Coronary artery (tissue), 2 donors: ENCODE results near the gene RAB7B.

Experiments
- DNase-seq: peaks from one replicate; pipeline ENCODE4 v3.0.0-alpha.2; 2017; ENCODE audit warnings: low spot score
- H3K27ac ChIP-seq, 2 donors: fragments of 200-600 bp; sonication (generic); one replicate each; pipeline ENCODE4 v1.5.1; 2016 to 2019
- H3K4me3 ChIP-seq: fragments of 200-600 bp; sonication (generic); 2 replicates; pipeline ENCODE4 v1.5.1; 2016; ENCODE audit warnings: mild to moderate bottlenecking, moderate library complexity
- TF ChIP-seq, protein P1 (sequence below): fragments of 200-600 bp; sonication (generic); IDR thresholded peaks from one replicate; pipeline ENCODE4 v1.5.1; 2019; ENCODE audit warnings: antibody characterized with exemption

RAB7B gene

DNA sequence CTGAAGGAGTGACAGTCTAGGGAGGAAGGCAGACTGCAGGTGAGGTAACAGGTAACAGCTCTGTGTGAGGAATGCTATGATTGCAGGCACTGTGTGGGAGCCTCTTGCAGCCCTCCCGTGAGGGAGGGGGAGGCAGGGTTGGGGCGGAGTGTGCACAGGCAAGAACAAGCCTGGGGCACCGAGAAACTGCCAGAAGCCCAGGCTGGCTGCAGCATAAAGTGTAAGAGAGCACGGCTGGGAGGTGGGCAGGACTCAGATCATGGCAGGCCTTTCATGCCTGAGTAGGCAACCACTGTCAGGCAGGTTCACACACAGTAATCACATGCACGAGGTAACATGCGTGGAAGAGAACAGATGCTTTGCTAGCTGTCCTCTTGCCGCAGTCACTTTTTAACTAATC is 38.4 kb upstream of the RAB7B start:
- H3K4me3 ChIP-seq, result no peak overlapping the region
- no peak for DNase-seq
- TF ChIP-seq, protein P1, sequence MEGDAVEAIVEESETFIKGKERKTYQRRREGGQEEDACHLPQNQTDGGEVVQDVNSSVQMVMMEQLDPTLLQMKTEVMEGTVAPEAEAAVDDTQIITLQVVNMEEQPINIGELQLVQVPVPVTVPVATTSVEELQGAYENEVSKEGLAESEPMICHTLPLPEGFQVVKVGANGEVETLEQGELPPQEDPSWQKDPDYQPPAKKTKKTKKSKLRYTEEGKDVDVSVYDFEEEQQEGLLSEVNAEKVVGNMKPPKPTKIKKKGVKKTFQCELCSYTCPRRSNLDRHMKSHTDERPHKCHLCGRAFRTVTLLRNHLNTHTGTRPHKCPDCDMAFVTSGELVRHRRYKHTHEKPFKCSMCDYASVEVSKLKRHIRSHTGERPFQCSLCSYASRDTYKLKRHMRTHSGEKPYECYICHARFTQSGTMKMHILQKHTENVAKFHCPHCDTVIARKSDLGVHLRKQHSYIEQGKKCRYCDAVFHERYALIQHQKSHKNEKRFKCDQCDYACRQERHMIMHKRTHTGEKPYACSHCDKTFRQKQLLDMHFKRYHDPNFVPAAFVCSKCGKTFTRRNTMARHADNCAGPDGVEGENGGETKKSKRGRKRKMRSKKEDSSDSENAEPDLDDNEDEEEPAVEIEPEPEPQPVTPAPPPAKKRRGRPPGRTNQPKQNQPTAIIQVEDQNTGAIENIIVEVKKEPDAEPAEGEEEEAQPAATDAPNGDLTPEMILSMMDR, result no peak
- no peak overlapping the region for H3K27ac ChIP-seq

DNA sequence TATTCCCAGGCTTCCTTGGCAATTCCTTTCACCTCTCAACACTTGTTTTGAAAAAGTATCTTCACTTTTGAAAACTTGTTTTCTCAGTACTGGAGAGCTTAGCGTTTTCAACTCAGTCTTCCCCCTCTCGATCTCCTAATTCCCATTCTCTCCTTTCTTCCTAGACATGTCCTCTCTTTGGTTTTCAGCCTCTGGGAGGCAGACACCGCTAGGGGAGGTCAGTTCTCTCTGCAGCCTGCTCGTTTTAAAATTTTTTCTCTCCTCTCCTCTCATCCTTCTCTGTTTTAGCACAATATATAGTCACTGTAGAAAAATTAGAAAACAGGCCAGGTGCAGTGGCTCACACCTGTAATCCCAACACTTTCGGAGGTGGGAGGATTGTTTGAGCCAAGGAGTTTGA is 37.1 kb upstream of the RAB7B start:
- DNase-seq, result no peak
- TF ChIP-seq, protein P1, result no peak
- Histone ChIP-seq H3K4me3 (no peak overlapping the region), H3K27ac (no peak overlapping the region)

DNA sequence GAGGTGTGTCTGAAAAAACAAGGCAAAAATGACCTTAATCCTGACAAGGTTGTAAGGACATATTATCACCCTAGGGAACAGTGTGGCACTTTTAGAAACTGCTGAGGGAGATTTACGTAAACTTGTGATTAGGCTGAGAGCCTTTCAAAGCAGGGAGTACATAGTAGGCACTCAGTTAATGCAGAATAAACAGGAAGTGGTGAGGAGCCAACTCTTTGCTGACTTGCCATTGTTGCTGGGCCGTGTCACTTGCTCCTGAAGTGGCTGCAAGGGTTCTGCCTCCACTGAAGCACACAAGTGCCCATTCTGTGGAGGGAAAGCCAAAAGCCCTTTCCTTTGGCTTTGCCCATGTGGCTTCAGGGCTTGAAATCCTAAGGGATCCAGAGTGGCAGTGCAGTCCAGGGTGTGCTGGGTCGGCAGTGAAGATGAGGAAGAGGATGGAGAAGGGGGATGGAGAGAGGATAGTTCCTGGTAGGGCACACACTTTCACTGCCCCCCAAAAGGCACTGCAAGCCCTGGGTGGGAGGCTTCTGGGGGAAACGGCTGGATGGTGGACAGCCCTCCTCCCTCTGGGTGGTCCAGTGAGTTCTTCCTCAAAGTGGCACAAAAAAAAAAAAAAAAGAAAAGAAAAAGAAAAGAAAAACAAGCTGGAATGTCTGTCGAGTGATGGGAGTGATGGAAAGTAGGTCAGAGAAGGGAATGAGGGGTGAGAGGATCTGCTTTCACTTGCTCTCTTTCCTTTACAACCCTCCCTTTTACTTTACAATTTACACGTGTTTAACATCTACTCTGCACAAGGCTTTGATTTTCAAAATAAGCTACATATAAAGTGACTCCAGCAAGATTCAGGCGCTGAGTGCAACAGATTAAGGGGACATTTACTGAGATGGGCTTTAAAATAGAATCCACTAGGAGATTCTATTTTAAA is 36.1 kb upstream of the RAB7B start:
- DNase-seq, result no peak
- H3K4me3 ChIP-seq, result no peak overlapping the region
- TF ChIP-seq, protein P1, result no peak
- H3K27ac ChIP-seq, result no peak overlapping the region

- TF ChIP-seq, protein P1, result no peak
- Histone ChIP-seq H3K27ac (no peak overlapping the region), H3K4me3 (no peak overlapping the region)
- DNase-seq, result no peak
Measured at GRCh38 chr1:206037581-206037980, 34.4 kb upstream of the RAB7B start.

DNA sequence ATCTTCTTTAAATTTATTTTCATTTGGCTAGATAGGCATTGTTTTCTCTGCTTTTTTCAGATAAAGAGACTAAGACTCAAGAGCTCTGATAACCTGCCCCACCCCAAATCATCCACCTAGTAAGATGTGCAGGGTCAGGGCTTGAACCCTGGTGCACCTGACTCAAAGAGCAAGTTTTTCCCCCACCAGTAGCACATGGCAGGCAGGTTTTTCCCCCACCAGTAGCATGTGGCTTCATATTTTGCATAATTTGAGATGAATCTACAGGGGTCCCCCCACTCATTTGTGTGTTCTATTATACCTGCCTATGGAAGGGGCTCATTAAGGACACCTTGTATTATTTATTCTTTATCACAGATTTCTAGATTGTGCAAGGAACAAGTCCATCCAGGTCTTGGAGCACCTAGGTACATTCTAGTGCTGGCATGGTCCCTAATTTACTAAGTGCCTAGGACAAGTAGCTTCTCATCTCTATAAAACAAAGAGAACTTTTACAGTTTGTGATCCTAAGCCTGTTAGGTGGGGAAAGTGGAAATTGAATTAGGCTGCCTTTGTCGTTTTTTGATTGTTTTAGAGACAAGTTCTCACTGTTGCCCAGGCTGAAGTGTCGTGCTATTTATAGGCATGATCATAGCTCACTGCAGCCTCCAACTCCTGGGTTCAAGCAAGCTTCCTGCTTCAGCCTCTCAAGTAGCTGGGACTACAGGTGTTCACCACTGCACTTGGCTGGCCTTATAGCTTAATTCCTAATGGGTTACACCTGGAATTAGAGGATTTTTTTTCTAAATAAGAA is 33.7 kb upstream of the RAB7B start:
- Histone ChIP-seq H3K4me3 (no peak overlapping the region), H3K27ac (no peak overlapping the region)
- DNase-seq, result no peak
- TF ChIP-seq, protein P1, result no peak

DNA sequence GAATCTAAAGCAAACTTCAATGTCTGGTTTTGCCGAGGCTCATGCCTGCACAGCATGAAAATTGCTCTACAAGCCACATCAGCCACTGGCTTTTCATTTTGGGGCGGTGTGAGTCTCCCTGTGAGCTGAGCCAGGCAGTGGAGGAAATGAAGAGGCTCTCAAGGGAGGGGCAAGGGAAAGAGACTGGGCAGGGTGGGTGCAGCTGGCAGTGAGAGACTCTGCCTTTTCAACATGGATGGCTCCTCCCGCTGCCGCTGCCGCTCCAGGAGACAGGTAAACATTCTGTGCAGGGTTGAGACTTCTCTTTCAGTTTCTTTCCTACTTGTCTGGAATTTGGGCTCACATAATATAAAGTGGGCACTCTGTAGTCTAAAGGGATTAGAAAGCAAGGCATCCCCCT is 31.8 kb upstream of the RAB7B start:
- TF ChIP-seq, protein P1, result no peak
- no peak for DNase-seq
- Histone ChIP-seq H3K27ac (no peak overlapping the region), H3K4me3 (no peak overlapping the region)
